Smooth muscle cell (in vitro differentiated cells): ENCODE results near the gene RNF150. TPM values are rescaled to one million over a fixed set of nuclear protein-coding genes. Genes with fewer than 3 reads are reported as not detected.

Experiments
- DNase-seq: peaks from one replicate; lab custom pipeline; 2025; ENCODE audit not compliant: unreplicated experiment; lab: John Stamatoyannopoulos, UW
- H2AFZ ChIP-seq: fragments of 200-600 bp; sonication (generic); 2 replicates; pipeline ENCODE4 v1.6.0; 2016; ENCODE audit warnings: antibody characterized with exemption, low read depth, mild to moderate bottlenecking
- H3F3A ChIP-seq: fragments of 200-600 bp; sonication (generic); 2 replicates; pipeline ENCODE4 v1.6.0; 2017; ENCODE audit warnings: antibody characterized with exemption, low read depth
- H3K27ac ChIP-seq: fragments of 200-600 bp; sonication (generic); 2 replicates; pipeline ENCODE4 v1.5.1; 2016; ENCODE audit warnings: low read depth, mild to moderate bottlenecking
- H3K27me3 ChIP-seq: fragments of 200-600 bp; sonication (generic); 2 replicates; pipeline ENCODE4 v1.6.1; 2016; ENCODE audit warnings: low read depth, mild to moderate bottlenecking
- H3K36me3 ChIP-seq: fragments of 200-600 bp; sonication (generic); 2 replicates; pipeline ENCODE4 v1.5.1; 2016; ENCODE audit warnings: low read depth
- H3K4me1 ChIP-seq: fragments of 200-600 bp; sonication (generic); 2 replicates; pipeline ENCODE4 v1.5.1; 2016; ENCODE audit warnings: low read depth
- H3K4me2 ChIP-seq: fragments of 200-600 bp; sonication (generic); 2 replicates; pipeline ENCODE4 v1.6.0; 2016; ENCODE audit warnings: mild to moderate bottlenecking
- H3K4me3 ChIP-seq: fragments of 200-600 bp; sonication (generic); 2 replicates; pipeline ENCODE4 v1.5.1; 2016; ENCODE audit warnings: mild to moderate bottlenecking
- H3K79me2 ChIP-seq: fragments of 200-600 bp; sonication (generic); 2 replicates; pipeline ENCODE4 v1.6.0; 2016; ENCODE audit warnings: low read depth, mild to moderate bottlenecking
- H3K9ac ChIP-seq: fragments of 200-600 bp; sonication (generic); 2 replicates; pipeline ENCODE4 v1.6.0; 2016; ENCODE audit warnings: low read depth
- H3K9me3 ChIP-seq: fragments of 200-600 bp; sonication (generic); replicated peaks from 2 replicates; pipeline ENCODE4 v1.5.1; 2016; ENCODE audit warnings: low read depth
- H4K20me1 ChIP-seq: fragments of 200-600 bp; sonication (generic); 2 replicates; pipeline ENCODE4 v1.6.0; 2016; ENCODE audit warnings: low read depth
- WGBS: methylation state at CpG from one replicate; pipeline ENCODE4 v1.1.7; 2016; ENCODE audit warnings: low lambda C conversion rate; 5-methylcytosine and 5-hydroxymethylcytosine counted together
- polyA plus RNA-seq: library from polyadenylated mRNA; unstranded; fragments of >200 nt; fragmentation: Nextera tagmentation; extraction: Ambion mirVana; gene quantifications from 2 replicates; pipeline ENCODE4 v1.2.1, GENCODE V29; 2016
- total RNA-seq: library from RNA; depleted of rRNA; stranded (reverse); fragments of >200 nt; gene quantifications from 2 replicates; pipeline ENCODE4 v1.2.3, GENCODE V29; 2014
- TF ChIP-seq, protein P1 (sequence below): fragments of 200-600 bp; sonication (generic); IDR thresholded peaks from 2 replicates; pipeline ENCODE4 v1.5.1; 2017; ENCODE audit warnings: borderline replicate concordance, mild to moderate bottlenecking, antibody characterized with exemption; ENCODE audit not compliant: insufficient read depth, poor library complexity, severe bottlenecking

RNF150 gene
- total and polyA plus RNA-seq, 2 experiments from 2014 or later: 0.09 to 2.2 TPM

DNA sequence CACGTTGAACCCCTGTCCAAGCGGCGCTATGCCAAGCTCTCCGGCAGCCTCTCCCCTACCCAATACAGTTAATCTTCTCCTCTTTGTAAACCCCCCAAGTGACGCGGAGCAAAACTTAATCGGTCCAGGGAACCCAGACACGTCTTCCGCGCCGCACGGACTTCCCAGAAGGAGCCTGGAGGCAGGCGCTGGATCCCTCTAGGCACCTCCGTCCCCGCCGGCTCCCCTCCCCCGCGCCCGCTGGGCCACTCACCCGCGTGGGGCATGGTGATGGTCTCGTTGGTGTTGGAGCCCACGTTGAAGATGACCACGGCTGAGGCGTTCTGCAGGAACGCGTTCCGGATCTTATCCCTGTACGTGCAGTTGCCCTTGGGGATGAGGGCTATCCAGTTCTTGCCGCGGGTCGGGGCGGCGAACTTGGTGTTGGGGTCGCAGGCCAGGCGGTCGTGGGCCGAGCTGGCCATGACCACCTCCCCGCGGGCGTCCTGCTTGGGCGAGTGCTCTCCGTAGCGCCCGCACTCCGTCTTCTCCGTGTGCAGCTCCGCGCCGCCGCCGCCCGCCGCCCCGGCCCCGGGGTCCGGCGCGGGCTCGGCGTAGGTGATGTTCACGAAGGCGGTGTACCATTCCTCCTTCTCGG is 1.1 kb downstream of the RNF150 start:
- DNase-seq: no peak
- H3K27ac ChIP-seq: no peak overlapping the region

DNA sequence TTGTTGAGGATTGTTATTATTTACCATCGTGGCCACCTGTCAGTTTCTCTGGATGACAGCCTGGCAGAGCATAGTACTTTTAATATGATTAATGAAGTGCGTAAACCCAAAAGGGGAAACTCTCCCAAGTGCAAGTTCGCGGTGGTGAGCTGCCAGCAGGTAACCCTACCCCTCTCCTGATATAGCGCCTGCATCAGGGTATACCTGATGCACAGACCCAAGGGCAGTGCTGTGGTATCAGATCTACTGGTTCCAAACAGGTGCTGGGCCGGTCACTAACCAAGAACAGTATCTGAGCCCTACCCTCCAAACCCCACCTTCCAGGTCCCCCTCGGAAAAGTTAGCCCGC is 1.6 kb downstream of the RNF150 start:
- Histone ChIP-seq H3K9ac (no peak overlapping the region), H3K27me3 (peaks cover 72% of the 10 kb centered on the region), H3K36me3 (no peaks in the 10 kb centered on the region), H2AFZ (peak overlapping the region; percentile 83), H3K4me2 (peak overlapping the region; percentile 97), H3K4me1 (peaks cover 4% of the 10 kb centered on the region), H3K27ac (no peak overlapping the region), H3F3A (no peaks in the 10 kb centered on the region), H3K79me2 (no peaks in the 10 kb centered on the region), H3K4me3 (peak overlapping the region; percentile 79), H4K20me1 (no peaks in the 10 kb centered on the region), H3K9me3 (no peaks in the 10 kb centered on the region)
- TF ChIP-seq, protein P1, sequence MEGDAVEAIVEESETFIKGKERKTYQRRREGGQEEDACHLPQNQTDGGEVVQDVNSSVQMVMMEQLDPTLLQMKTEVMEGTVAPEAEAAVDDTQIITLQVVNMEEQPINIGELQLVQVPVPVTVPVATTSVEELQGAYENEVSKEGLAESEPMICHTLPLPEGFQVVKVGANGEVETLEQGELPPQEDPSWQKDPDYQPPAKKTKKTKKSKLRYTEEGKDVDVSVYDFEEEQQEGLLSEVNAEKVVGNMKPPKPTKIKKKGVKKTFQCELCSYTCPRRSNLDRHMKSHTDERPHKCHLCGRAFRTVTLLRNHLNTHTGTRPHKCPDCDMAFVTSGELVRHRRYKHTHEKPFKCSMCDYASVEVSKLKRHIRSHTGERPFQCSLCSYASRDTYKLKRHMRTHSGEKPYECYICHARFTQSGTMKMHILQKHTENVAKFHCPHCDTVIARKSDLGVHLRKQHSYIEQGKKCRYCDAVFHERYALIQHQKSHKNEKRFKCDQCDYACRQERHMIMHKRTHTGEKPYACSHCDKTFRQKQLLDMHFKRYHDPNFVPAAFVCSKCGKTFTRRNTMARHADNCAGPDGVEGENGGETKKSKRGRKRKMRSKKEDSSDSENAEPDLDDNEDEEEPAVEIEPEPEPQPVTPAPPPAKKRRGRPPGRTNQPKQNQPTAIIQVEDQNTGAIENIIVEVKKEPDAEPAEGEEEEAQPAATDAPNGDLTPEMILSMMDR: no peak
- no peak for DNase-seq
- 34% methylated on average over 8 of the region's 8 CpGs for WGBS

More for the DNA sequence above, 1.1 kb downstream of the RNF150 start:
- Histone ChIP-seq H2AFZ (peak overlapping the region; percentile 83), H3K9me3 (no peaks in the 10 kb centered on the region), H3K4me1 (peaks cover 4% of the 10 kb centered on the region), H3K79me2 (no peaks in the 10 kb centered on the region), H3K9ac (no peak overlapping the region), H4K20me1 (no peaks in the 10 kb centered on the region), H3K4me3 (peak overlapping the region; percentile 79), H3F3A (no peaks in the 10 kb centered on the region), H3K36me3 (no peaks in the 10 kb centered on the region), H3K27me3 (peaks cover 77% of the 10 kb centered on the region), H3K4me2 (peak overlapping the region; percentile 97)
- TF ChIP-seq, protein P1: no peak
- WGBS: 2% methylated on average over 64 of the region's 64 CpGs

DNA sequence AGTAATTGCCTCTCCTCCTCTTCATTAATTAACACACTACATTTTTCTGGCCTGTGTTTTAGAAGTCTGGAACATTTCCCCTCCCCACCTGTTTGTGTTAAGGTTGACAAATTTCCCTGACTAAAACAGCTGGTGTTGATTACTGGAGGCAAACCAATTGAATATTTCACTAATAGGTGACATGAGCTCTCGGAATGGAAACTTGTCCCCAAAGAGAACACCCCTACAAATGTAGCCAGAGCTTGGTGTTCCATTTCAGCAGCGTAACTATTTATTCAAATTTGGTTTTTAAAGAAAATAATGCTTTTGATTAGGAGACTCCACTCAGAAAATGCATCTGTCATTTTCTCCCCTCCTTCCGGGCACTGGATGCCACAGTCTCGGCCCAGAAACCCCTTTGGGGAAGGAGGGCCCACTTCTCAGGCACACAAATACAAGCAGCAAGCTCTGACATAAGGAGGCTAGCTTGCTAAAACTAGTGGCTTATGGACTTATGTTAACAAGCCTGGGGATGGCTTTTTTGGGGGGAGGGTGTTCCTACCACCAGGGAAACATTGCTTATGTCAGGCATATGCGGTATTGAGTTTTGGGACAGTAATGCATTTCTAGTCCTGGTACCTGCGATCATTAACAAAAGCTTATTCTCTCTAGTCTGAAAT is 2.2 kb downstream of the RNF150 start:
- Histone ChIP-seq H3K9me3 (no peaks in the 10 kb centered on the region), H3K4me3 (peak overlapping the region; percentile 79), H3F3A (no peaks in the 10 kb centered on the region), H3K9ac (no peak overlapping the region), H3K4me2 (no peak overlapping the region), H3K4me1 (peaks cover 4% of the 10 kb centered on the region), H3K36me3 (no peaks in the 10 kb centered on the region), H3K27me3 (peaks cover 66% of the 10 kb centered on the region), H2AFZ (no peak overlapping the region), H3K27ac (no peak overlapping the region), H3K79me2 (no peaks in the 10 kb centered on the region), H4K20me1 (no peaks in the 10 kb centered on the region)
- DNase-seq: no peak
- TF ChIP-seq, protein P1: no peak
- WGBS: 89% methylated on average over 6 of the region's 6 CpGs

DNA sequence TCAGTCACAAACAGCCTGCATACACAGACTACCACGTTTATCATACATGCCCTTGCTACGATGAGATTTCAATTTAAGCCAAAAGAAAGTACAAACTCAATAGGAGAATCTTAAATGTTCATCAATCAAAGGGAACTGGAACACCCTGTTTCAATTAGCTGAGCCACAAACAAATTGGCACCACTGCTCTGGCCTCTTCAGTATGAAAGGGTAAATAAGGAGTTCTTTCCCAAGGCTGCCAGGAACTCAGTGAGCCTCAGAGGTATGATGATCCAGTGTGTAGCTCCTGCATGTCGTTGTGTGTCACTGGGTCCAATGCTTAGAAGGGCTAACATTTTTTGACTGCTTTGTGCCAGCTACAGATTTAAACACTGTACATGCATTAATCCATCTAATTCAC is 5.4 kb downstream of the RNF150 start:
- Histone ChIP-seq H3K4me3 (no peak overlapping the region), H3K27ac (no peak overlapping the region), H3K4me2 (no peak overlapping the region), H3F3A (no peaks in the 10 kb centered on the region), H3K36me3 (no peaks in the 10 kb centered on the region), H2AFZ (no peak overlapping the region), H3K79me2 (no peaks in the 10 kb centered on the region), H3K27me3 (peaks cover 45% of the 10 kb centered on the region), H3K9ac (no peak overlapping the region), H4K20me1 (no peaks in the 10 kb centered on the region), H3K9me3 (no peaks in the 10 kb centered on the region), H3K4me1 (peaks cover 4% of the 10 kb centered on the region)
- TF ChIP-seq, protein P1: no peak
- 89% methylated on average over 3 of the region's 3 CpGs for WGBS
- no peak for DNase-seq
